NCI-H2196 treated with DMSO at 0.1 percent for 48 hours (cell line): ENCODE results near the gene PRUNE2.
"Not testable (repeated sequence)": the region's sequence is repeated elsewhere in the genome, so short reads cannot be mapped to it uniquely, and the experiment has no call there.

Source experiments
- DNase-seq: peaks from one replicate; lab custom pipeline; 2025; ENCODE audit not compliant: unreplicated experiment; lab: John Stamatoyannopoulos, UW

PRUNE2 gene

DNA sequence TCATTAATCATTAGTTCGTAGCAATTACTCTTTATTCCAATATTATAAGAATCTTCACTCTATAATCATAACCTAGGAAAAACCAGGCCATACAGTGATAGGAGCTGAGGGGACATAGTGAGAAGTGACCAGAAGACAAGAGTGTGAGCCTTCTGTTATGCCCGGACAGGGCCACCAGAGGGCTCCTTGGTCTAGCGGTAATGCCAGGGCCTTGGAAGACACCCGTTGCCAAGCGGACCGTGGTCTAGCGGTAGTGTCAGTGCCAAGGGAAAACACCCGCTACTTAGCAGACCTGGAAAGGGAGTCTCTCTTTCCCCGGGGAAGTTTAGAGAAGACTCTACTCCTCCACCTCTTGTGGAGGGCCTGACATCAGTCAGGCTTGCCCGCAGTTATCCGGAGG is 239.9 kb downstream of the PRUNE2 start:
- DNase-seq = not testable (repeated sequence)

DNA sequence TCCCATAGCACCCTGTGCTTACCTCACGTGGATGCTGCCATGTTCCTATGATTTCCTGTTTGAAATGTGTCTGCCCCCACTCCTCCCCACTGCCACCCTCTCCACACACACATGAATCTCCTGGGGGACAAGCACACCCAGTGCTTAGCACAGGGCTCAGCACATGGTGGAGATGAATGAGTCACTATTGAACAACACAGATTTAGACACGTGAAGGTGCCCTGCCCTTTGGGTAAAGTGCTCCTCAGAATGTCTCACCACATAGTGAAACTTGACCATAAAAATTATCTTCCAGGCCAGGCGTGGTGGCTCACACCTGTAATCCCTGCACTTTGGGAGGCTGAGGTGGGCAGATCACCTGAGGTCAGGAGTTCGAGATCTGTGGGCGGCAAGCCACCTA is 240.5 kb downstream of the PRUNE2 start:
- DNase-seq = no peak

DNA sequence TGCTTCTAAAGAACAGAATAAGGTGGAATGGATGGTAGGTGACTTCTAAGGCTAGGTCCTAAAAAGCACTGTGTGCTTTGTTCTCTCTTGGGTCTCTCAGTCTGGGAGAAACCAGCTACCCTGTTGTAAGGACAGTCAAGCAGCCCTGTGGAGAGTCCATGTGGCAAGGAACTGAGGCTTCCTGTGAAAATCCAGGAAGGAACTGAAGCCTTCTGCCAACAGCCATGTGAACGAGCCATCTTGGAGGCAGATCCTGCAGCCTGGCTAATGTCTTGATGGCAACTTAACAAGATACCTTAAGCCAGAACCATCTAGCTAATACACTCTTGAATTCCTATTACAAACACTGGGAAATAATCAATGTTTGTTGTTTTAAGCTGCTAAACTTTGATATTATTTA is 241.8 kb downstream of the PRUNE2 start:
- DNase-seq = no peak

DNA sequence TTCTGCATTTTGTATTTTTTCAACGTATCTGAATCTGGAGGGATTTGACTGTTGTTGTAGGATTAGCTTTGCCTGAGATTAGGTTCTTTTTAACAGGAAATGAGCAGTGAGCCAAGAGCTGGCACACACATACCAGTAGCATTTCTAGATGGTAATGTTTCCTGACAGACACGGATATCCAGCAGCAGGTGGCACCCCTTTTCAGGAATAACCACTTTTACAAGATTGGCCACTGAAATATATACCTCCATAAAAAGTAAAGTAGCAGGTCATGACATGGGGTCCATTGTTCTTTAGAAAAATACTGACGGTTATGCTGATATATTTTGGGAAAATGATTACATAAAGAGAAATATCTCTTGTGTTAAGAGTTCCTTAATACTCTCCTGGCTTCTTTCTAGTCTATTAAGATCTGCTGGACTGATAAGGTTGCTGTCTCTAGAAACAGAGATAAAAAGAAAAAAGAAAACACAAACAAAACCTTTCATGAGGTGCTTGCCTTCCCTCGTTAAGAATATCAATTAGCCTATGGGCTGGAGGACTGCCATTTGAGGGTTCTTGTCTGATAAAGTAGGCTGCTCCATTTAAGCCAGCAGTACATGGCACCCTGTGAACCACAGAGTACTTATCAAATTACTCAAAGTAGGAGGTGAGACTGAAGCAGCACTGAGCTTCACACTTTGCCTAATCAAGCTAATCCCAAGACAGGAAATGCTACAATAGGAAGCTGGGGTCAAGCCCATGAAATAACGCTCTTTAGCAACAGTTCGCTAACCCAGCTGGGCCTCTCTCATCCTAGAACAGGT is 243.2 kb downstream of the PRUNE2 start:
- peak; percentile 93 for DNase-seq

DNA sequence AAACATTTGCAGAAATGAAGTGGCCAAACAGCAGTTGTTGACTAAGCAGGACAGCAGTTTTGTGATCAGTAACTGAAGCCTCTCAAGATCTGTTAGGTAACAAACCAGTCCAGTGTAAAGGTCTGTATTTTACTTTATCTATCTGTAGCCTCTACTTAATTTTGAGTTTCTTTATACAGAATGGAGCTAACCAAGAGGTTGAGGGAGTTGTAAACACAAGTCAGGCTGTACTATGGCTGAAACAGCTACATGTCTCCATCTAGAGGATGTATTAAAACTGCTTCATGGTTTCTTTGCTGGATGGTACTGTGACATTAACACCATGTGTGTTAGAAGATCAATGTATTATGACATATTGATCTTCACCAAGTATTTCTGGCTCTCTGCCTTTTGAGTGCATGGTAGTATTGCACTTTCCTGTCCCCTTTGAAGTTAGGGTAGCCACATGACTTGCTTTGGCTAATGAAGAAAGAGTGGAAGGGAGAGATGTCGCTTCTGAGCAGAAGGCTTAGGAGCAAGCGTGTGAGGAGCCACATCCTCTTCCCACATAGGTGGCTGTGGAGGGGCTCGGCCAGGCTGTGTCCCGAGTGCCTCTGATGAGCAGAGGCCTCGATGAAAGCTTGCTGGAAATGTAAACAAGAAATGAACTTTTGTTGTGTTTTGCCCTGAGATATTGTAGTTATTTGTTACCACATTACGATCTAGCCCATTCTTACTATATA is 247.2 kb downstream of the PRUNE2 start:
- peak; percentile 42 for DNase-seq

DNA sequence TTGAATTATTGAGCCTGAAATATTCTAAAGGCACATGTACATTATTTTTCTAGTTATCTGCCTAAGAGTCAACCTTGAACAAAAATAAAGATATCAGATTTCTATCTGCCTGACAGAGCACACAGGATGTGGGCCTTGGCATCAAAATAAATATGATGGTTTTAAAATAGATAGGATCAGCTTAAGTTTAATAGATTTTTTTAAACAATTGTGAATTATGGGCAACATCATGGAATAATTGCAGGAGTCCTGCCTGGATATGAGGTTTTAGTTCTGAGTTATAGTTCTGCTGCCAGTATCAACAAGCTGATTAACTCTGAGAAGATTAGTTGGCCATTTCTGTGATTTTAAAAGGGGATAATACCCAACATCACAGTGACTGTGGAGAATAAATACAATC is 248.6 kb downstream of the PRUNE2 start:
- DNase-seq = no peak

DNA sequence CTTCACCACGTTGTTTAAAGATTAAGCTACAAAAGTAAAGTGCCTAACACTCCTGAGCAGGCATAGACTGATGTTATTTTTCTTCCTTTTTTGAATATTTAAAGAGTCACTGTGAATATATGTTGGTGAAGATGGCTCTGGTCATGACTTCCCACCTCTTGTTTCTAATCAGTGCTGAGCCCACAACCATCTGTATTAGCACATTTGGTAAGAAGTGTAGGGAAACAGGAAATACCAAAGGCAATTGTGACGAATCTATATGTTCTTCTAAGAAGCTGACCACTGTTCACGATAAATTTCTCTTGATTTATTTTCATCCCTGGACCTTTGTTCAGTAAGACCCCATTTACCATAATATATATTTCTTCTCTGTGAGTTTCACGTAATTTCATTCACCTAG is 249.9 kb downstream of the PRUNE2 start:
- no peak for DNase-seq

DNA sequence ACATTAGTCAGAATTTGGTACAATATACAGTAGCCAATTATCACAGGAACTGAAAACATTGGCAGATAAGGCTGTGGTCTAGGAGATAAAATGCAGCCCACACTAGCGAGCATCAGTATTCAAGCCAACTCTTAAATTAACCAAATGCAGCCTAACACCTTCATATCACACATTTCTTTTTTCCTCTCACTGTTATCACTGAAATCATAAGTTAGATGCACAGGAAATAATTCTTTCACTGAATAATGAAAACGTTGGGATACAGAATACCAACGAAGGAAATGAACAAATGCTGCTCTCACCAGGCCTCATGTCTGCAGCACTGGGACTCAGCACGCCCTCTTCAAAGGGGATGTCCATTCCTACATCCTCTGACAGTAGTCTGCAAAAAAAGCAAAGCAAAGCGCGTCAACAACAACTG is 250.8 kb downstream of the PRUNE2 start:
- DNase-seq = no peak

DNA sequence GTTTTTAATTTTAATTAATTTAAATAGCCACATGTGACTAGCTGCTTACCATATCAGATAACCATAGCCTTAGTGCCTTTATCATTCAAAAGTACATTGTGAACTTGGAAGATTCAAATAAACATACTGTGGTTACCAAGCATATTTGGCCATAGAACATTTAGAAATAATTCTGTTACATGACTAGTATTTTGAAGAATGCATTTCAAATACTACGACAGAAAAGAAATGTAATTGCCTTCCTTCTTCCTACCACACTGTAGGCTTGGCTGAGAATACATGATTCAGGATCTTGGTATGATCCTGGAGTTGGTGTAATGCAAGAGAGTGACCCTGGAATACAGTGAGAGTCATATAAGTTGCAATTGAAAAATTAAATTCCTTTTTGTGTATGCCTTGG is 251.3 kb downstream of the PRUNE2 start:
- no peak for DNase-seq

DNA sequence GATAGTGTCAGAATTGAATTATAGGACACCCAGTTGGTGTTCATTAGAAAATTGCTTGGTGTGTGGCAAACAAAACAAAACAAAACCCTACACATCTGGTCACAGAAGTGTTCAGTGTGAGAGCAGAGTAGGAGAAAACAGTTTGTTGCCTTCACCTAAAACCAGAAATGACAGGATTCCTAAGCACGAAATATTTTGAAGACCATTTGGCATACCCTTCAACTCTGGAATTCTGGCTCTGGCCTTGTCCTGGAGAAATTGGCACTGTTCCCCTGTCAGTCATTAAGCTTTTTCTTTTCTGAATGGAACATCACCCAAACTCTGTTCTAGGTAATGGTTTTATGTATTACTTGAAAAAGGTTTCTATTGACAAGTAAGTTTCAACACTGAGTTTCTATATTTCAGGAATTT is 251.9 kb downstream of the PRUNE2 start:
- DNase-seq = no peak

DNA sequence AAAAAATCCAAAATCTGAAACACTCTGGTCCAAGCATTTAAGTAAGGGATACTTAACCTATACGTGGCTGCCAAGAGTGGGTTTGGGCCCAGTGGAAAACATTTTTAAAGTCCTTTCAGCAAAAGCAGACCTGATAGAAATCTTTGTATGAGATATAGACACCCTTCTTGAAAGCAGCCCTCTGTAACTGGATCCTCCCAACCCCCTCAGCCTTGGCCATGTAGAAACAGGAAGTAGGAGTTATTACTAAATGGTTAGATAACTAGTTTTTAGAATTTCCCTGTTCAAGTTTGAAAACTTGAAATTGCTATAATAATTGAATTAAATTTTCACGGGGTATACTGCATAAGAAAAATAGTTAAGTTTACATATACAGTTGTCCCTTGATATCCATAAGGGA is 253.0 kb downstream of the PRUNE2 start:
- DNase-seq = no peak

DNA sequence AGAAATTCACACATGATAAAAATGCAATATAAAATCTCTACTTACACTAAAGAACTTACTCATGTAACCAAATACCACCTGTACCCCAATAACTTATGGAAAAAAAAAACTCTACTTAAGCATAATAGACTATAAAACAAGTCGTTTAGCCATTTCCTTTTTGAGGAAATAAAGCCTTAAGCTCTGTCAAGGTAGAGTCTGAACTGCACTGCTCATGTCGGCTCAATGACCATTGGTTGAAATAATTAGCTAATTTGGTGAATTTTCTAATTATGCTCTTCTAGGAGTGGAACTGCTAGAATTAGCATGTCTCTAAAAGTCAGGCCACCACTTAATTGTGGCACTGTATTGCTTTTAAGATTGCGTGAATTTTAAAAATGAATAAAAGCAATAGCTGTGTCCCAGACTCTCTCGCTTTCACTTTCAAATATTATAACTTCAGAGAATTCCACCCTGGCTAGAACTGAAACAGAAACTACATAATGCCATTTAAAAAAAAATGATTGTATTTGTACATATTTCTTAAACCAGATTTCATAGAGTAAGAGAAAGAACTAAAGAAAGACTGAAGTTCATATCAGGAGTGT is 254.7 kb downstream of the PRUNE2 start:
- DNase-seq = no peak

DNA sequence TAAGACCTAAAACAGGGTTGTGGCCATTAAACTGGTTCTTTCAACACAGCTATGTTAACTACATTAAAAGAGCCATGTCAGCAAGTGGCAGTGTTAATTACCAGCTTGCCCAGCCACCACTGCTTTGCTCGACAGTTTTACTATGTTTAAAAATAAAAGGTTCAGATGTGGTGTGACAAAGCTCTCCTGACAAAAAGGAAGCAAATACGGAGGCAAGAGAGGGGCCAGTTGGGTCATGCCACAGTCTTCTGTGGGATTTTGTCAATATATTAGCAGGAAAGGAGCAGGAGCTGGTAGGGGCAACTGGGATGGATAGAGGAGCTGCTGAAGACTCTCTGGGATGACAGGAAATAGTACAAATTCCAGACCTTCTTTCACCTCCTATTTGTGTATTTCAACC is 255.2 kb downstream of the PRUNE2 start:
- no peak for DNase-seq

DNA sequence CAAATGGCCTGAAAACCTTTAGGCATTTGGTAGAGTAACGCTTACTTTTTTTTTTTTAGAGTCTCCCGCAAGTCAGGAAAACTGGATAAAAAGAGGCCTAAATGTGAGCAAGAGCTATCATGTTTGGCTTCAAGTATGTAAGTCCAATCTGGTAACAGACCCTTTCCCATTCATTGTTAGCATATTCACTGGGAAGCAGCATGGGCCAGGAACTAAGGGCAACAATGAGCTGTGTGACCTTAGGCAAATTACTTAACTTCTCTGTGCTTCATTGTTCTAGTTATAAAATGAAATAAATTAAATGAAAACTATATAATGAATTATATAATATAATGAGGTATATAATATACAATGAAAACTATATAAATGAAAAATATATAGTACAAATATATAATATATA is 256.0 kb downstream of the PRUNE2 start:
- DNase-seq = no peak

DNA sequence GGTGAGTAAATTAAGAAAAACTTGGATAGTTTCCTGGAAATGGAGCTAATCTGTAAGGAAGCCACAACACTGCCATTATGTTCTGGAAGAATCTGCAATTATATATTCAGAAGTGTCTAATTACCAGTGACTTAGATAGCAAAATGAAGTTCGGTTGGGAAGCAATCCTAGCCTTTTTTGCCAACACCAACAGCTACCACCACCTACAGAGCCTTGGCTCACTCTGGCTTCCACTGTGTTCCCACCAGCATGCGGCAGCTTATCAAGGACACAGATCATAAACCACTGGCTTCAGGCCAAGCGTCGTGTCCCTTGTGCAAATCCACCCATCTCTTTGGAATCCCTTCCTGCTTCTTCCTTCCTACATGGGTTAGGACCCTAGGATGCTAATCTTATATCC is 259.7 kb downstream of the PRUNE2 start:
- peak; percentile 48 for DNase-seq

DNA sequence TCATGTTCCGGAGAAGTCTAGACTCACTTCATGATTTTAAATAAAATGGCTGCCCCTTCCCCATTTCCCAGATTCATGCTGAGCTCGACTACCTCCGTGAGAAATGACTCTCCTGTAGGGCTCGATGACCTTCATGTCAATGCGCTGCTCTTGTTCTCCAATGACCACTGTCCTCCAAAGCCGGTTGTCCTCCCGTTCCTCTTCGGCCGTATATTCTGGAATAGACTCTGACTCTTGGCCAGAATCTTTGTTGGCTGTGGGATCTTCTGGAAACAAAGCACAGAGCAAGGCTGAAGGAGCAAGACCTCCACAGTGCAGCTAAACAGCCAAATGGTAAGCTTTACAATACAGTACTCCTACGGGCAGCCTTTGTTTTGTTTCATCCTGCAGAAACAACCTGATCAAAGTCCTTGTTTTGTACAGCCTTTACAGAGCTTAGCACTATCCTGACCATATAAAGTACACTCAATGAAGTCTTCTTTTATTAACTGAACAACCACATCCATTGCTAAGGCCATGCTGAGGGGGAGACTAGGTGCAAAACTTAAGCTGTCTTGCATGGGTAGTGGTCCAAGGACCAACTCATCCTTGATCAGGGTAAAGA is 261.2 kb downstream of the PRUNE2 start:
- no peak for DNase-seq

DNA sequence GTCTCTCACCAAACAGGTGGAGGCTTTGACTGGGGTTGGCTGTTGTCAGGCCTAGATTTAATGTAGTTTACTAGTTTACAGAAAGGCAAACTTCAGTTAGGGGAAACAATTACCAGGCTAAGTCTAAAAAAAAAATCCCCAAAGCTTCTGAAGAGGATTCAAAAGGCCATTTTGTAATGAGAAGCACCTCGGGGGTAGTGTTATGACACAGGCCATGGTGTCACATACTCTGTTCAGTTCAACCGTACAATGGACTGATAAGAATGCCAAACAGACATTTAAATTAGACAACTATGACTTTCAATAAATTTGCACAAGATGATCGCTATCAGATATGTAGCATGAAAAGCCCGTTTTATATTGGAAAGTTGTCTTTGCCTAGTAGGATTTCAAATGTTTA is 261.7 kb downstream of the PRUNE2 start:
- DNase-seq = no peak

DNA sequence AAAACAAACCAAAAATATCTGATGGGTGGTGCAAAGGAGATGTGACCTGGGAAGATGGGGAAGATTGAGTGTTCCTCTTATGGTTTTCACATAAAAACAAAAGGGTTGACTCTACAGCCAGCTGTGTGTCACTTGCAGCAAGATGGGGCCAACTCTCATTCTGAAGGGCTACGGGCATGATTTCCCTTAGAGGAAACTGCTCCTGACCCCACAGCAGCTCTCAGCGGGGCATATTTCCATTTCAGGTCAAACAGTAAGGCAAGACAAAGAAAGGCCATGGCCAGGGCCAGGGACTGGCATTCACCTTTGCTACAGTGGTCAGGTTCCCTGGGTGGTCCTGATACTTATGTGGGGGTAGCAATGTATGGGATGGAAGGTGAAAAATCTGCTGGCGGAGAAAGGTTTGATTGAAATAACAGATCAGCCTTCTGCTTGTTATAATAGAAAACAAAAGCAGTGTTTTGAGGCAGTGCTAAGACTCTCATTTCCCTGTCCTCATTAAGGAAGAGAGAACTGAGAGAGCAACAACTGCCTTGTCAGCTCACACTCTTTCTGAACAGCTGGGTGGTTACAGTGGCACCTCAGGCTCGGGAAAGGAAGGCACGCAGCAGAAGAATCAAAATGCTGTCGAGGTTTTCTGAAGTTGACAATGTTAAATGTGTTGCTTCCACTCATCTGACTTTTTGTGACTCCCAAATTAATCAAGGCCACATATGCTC is 262.4 kb downstream of the PRUNE2 start:
- no peak for DNase-seq

DNA sequence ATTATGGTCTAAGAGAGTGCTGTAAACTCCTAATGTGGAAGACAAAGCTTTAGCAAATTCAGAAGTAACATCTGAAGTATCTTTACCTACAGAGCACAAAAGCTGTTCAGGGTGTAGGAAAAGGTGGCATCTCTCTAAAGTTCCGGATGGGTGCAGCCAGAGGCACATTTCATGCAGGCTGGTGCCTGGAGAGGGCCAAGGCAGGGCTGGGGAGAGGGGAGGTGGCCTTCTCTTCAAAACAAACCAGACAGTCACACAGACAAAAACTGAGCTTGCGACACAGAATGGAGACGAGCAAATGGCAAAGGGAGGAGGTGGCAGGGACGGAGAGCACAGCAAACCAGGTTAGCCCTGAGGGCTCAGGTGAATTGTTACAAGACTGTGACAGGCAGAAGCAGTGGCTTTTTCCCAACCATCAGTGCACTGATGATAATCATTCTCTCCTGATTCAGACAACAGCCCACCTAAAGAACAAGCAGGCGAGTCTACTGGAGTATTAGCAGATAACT is 263.2 kb downstream of the PRUNE2 start:
- DNase-seq = no peak

DNA sequence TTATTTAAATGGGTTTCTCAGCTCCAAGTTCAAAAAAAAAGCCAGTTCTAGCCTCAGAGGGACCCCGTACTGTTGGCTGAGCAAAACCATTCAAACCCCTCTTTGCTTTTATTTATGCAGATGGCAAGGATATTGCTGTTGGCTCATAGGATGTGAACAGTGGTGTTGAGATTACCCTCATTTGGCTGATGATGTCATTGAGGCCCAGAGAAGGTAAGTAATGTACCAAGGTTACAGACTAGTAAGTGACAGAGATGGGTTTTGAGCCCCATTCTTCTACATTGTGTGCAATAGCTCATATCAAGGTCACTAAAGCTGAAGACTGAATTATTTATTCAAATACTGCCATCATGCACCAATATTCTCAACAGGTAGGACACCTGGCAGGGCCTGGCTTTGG is 263.8 kb downstream of the PRUNE2 start:
- no peak for DNase-seq

DNA sequence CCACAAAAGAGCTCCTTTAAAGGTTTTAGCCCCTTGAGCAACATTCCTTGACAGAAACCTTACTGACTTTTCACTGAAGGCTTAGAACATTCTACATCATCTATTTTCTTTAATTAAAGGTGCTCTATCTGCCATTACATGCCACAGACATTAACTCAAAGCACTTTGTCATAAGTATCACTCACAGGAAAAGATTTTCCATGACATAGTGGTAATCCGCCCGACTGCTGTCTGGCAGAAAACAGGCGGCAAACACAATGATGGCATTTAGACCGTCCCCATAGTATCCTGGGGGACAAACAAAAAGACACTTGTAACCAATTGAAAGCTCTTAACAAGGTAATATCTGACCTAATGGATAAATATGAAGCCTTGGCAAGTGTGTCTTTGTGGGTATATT is 267.9 kb downstream of the PRUNE2 start:
- no peak for DNase-seq
